Activated T-cell treated with anti-CD3 and anti-CD28 coated beads, Interleukin-2, amount 50 U/mL, for 4 hours (primary cell): Measurements from ENCODE around the gene MXRA7. TPM values are rescaled to one million over a fixed set of nuclear protein-coding genes. Genes with fewer than 3 reads are reported as not detected.
"Not testable (repeated sequence)": the region's sequence is repeated elsewhere in the genome, so short reads cannot be mapped to it uniquely, and the experiment has no call there.

ENCODE experiments used
- ATAC-seq, 2 donors: fragments of 200-7000 bp; cut with Tn5 transposase; one replicate each; pipeline ENCODE4 v1.10.0; 2021
- DNase-seq: peaks from one replicate; pipeline ENCODE4 v3.0.0-alpha.2; 2020
- H3K27me3 Mint-ChIP-seq: one replicate; pipeline ENCODE4 v1.8.0; 2021; ENCODE audit warnings: low read depth, mixed read lengths
- H3K36me3 Mint-ChIP-seq: one replicate; pipeline ENCODE4 v1.8.0; 2022; ENCODE audit warnings: mixed read lengths; ENCODE audit not compliant: insufficient read depth
- H3K4me1 Mint-ChIP-seq: one replicate; pipeline ENCODE4 v1.8.0; 2021; ENCODE audit warnings: low read depth, mixed read lengths
- H3K4me3 Mint-ChIP-seq: one replicate; pipeline ENCODE4 v1.8.0; 2021; ENCODE audit warnings: mild to moderate bottlenecking, moderate library complexity, mixed read lengths
- H3K9me3 Mint-ChIP-seq: one replicate; pipeline ENCODE4 v1.8.0; 2021; ENCODE audit warnings: mixed read lengths
- total RNA-seq, 3 donors: library from RNA; stranded (reverse); gene quantifications; one replicate each; pipeline ENCODE4 v1.2.1, GENCODE V29; 2021

MXRA7 gene
- total RNA-seq, 3 donors from 2014 or later: 2.0 to 2.3 (median 2.0) TPM

GRCh38 chr17:76727745-76728456, 17.1 kb upstream of the MXRA7 start:
- no peaks in the 10 kb centered on the region for H3K9me3 Mint-ChIP-seq
- H3K36me3 Mint-ChIP-seq: peaks cover 22% of the 10 kb centered on the region
- peaks cover 50% of the 10 kb centered on the region for H3K4me1 Mint-ChIP-seq
- peak overlapping the region; percentile 98 for H3K4me3 Mint-ChIP-seq
- H3K27me3 Mint-ChIP-seq: no peaks in the 10 kb centered on the region
- DNase-seq (no peak), ATAC-seq (no peak)

DNA sequence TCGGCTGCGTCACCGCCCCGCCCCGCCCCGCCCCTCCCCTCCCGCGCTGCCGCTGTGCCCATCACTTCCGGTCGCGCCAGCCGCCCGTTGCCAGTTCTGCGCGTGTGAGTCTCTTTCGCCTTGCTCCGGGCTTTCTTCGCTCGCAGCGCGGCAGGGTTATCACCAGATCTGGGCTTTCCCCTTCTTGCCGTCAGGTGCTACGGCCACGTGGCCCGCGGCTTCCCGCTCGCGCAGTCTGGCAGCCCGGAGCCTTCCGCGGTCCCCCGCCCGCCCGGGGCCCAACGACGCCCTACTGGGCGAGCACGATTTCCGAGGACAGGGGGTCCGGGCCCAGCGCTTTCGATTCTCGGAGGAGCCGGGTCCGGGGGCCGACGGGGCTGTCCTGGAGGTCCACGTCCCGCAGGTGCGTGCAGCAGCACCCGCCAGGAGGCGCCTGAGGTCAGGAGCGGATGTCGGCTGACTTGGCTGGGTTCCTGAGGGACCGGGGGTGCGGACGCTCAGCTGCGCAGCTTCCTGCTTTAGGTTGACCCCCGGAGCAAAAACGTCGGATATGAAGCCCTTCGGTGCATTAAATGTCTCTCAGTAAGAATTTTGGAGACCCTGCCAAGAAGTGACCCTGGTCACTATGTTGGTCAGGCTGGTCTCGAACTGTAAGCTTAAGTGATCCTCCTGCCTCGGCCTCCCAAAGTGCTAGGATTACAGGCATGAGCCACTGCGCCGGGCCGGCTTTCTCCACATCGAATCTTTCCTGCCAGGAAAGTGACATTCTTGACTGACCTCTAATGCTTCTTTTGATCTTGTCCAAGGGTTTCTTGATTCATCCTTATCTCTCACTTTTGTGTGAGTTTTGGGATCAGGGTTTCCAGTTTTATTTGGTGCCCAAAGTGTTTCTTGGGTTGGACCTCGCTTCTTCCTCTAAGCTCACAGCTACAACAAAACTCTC, 16.3 kb upstream of the MXRA7 start, which contains the start of gene METTL23:
METTL23 (plus strand) TSS at position 64 of the 943 bp plus-strand sequence. CDS start 2,872 bp downstream, outside the sequence.
- Mint-ChIP-seq H3K4me3 (peak within 1 kb of the TSS; percentile 98), H3K36me3 (peaks cover 19% of the 10 kb centered on the region), H3K4me1 (peaks cover 46% of the 10 kb centered on the region), H3K9me3 (no peaks in the 10 kb centered on the region), H3K27me3 (no peaks in the 10 kb centered on the region)
- DNase-seq (peak; percentile 69), ATAC-seq (peak; percentile 55 to 56)

GRCh38 chr17:76726231-76726775, 15.5 kb upstream of the MXRA7 start, which contains the start of gene JMJD6:
TSS of gene JMJD6 (minus strand) at chr17:76726606. CDS start at chr17:76726475, 131 bp downstream.
- ATAC-seq (peak; percentile 89 to 90), DNase-seq (peak; percentile 92)
- Mint-ChIP-seq H3K4me1 (peaks cover 47% of the 10 kb centered on the region), H3K27me3 (no peaks in the 10 kb centered on the region), H3K4me3 (peak within 1 kb of the TSS; percentile 98), H3K9me3 (no peaks in the 10 kb centered on the region), H3K36me3 (peaks cover 20% of the 10 kb centered on the region)

GRCh38 chr17:76725580-76726230, 14.9 kb upstream of the MXRA7 start:
- no peaks in the 10 kb centered on the region for H3K27me3 Mint-ChIP-seq
- H3K4me1 Mint-ChIP-seq: peaks cover 48% of the 10 kb centered on the region
- H3K36me3 Mint-ChIP-seq: peaks cover 22% of the 10 kb centered on the region
- peak; percentile 63 for DNase-seq
- peak overlapping the region; percentile 98 for H3K4me3 Mint-ChIP-seq
- H3K9me3 Mint-ChIP-seq: no peaks in the 10 kb centered on the region
- peak; percentile 42 to 46 for ATAC-seq

DNA sequence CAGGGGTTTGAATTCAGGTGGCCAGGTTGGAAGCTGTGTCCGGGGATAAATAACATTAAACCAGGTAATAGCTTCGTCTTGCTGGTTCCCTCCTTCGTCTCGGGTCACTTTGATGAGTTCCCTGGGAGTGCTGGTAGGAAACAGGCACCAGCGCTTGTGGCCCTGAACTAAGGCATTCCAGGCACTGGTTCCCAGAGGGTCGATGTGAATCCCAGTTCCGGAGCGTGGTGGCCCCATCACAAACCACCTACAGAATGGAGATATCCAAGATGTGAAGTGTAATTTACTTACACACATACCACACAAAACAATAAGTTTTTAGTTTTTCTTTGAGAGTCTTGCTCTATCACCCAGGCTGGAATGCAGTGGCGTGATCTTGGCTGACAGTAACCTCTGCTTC, 13.0 kb upstream of the MXRA7 start:
- Mint-ChIP-seq H3K4me3 (no peak overlapping the region), H3K27me3 (no peaks in the 10 kb centered on the region), H3K36me3 (peaks cover 28% of the 10 kb centered on the region), H3K4me1 (peaks cover 37% of the 10 kb centered on the region), H3K9me3 (no peaks in the 10 kb centered on the region)
- DNase-seq (no peak), ATAC-seq (no peak)

DNA sequence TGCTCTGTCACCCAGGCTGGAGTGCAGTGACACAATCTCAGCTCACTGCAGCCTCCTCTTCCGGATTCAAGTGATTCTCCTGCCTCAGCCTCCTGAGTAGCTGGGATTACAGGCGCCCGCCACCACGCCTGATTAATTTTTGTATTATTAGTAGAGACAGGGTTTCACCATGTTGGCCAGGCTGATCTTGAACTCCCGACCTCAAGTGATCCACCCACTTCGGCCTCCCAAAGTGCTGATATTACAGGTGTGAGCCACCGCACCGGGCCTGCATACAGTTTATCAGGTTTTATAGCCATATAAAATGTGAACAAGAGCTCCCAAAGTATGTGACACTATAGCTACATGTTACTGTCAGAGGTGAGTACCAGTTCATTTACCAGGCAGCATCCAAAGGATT, 12.2 kb upstream of the MXRA7 start:
- Mint-ChIP-seq H3K4me3 (peak overlapping the region; percentile 37), H3K36me3 (peaks cover 34% of the 10 kb centered on the region), H3K4me1 (peaks cover 32% of the 10 kb centered on the region)
- DNase-seq, H3K27me3 Mint-ChIP-seq, ATAC-seq, H3K9me3 Mint-ChIP-seq: not testable (repeated sequence)

DNA sequence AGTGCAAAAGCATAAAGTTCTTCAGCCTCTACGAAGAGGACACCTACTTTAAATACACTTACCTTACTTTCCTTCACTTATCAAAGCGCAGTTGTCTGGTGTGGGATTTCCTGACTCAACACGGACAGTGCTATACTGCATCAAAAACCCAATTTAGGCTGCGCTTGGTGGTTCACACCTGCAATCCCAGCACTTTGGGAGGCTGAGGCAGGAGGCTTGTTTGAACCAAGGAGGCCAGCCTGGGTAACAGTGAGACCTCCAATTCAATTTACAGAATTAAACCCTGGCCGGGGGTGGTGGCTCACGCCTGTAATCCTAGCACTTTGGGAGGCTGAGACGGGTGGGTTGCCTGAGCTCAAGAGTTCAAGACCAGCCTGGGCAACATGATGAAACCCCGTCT, 11.5 kb upstream of the MXRA7 start:
- H3K4me3 Mint-ChIP-seq: no peak overlapping the region
- peaks cover 36% of the 10 kb centered on the region for H3K36me3 Mint-ChIP-seq
- no peak for DNase-seq
- ATAC-seq: no peak
- H3K27me3 Mint-ChIP-seq: no peaks in the 10 kb centered on the region
- H3K4me1 Mint-ChIP-seq: peaks cover 29% of the 10 kb centered on the region
- H3K9me3 Mint-ChIP-seq: no peaks in the 10 kb centered on the region

DNA sequence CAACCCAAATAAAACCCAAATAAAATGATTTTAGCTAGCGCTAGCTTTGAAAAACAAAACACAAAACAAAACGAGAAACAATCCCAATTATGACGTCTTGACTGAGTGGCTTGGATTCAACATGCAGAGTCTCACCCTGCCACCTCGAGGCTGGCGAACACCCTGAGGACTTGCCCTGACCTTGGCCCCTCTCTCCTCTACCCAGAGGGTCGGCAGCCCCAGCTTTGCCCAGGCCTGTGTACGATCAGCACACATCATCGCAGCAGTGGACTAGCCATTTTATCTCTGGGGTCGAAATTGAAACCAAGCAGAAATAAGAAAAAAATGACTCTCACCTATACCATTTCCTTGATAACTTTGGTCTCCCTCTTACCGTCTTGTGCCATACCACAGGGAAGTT, 10.7 kb upstream of the MXRA7 start:
- peak overlapping the region; percentile 4 for H3K4me3 Mint-ChIP-seq
- no peaks in the 10 kb centered on the region for H3K9me3 Mint-ChIP-seq
- H3K27me3 Mint-ChIP-seq: no peaks in the 10 kb centered on the region
- peaks cover 37% of the 10 kb centered on the region for H3K36me3 Mint-ChIP-seq
- DNase-seq (no peak), ATAC-seq (no peak)
- H3K4me1 Mint-ChIP-seq: peaks cover 32% of the 10 kb centered on the region

- peaks cover 37% of the 10 kb centered on the region for H3K4me1 Mint-ChIP-seq
- ATAC-seq (no peak), DNase-seq (no peak)
- H3K4me3 Mint-ChIP-seq: no peak overlapping the region
- no peaks in the 10 kb centered on the region for H3K27me3 Mint-ChIP-seq
- peaks cover 42% of the 10 kb centered on the region for H3K36me3 Mint-ChIP-seq
- no peaks in the 10 kb centered on the region for H3K9me3 Mint-ChIP-seq
Observed at GRCh38 chr17:76720941-76721340, 10.2 kb upstream of the MXRA7 start.

- Mint-ChIP-seq H3K36me3 (peaks cover 45% of the 10 kb centered on the region), H3K4me1 (peaks cover 39% of the 10 kb centered on the region), H3K27me3 (no peaks in the 10 kb centered on the region), H3K4me3 (no peak overlapping the region), H3K9me3 (no peaks in the 10 kb centered on the region)
- DNase-seq: no peak
- ATAC-seq: no peak
Observed at GRCh38 chr17:76720211-76720610, 9.4 kb upstream of the MXRA7 start.

GRCh38 chr17:76718516-76718915, 7.8 kb upstream of the MXRA7 start:
- ATAC-seq: no peak
- H3K27me3 Mint-ChIP-seq: no peaks in the 10 kb centered on the region
- DNase-seq: no peak
- peaks cover 44% of the 10 kb centered on the region for H3K4me1 Mint-ChIP-seq
- H3K9me3 Mint-ChIP-seq: no peaks in the 10 kb centered on the region
- H3K4me3 Mint-ChIP-seq: no peak overlapping the region
- H3K36me3 Mint-ChIP-seq: peaks cover 53% of the 10 kb centered on the region

DNA sequence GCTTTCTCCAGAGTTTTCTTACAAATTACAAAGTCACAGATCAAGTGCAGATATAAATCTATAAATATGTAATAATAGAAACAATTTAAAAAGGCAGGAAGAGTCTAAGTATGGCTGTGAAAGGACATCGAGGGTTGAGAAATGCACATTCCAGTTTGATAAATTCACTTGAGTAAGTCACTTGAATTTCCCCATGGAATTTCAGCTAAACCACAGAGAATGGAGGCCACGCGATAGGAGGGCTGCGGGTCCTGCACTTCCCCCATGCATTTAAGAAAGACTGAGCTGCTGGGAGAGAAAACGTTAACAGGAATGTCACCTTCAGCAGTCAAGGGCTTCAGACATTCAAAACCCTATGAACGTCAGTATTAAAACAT, 6.1 kb upstream of the MXRA7 start:
- ATAC-seq: no peak
- Mint-ChIP-seq H3K9me3 (no peaks in the 10 kb centered on the region), H3K36me3 (peaks cover 49% of the 10 kb centered on the region), H3K27me3 (no peaks in the 10 kb centered on the region), H3K4me1 (peaks cover 41% of the 10 kb centered on the region), H3K4me3 (no peak overlapping the region)
- DNase-seq: no peak

DNA sequence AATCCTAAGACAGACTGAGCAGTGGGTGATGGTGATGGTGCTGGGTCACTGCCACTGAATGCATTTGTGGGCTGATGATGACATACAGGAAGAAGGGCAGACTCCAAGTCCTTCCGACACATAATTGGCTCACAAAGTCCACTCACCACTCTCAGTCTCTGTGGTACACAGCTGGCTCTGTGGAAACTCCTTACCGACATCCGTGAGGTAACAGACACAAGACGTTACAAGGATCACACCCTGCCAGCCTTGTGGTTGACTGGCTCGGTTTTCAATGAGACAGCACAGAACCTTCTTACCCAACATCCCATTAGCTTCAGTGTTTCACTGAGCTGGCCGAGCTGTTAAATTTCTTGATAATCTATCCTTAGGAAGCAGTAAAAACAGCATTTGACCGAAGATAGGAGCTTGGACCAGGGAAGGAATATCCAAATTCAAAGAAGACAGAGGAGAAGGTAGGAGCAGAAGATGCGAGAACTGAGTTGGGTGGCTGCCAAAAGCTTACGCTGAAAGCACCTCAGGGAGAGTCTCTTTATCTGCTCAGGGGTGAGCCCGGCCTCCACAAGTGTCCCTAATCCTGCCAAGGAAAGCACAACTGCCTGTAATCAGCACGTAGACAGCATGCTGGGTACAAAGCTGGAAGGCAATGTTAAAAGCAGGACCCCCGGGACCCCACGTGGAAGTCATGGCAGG, 5.5 kb upstream of the MXRA7 start:
- DNase-seq (peak; percentile 47), ATAC-seq (peak; percentile 83 to 89)
- Mint-ChIP-seq H3K4me1 (peaks cover 40% of the 10 kb centered on the region), H3K4me3 (peak overlapping the region; percentile 20), H3K27me3 (no peaks in the 10 kb centered on the region), H3K36me3 (peaks cover 44% of the 10 kb centered on the region), H3K9me3 (no peaks in the 10 kb centered on the region)
